ENCODE measurements around the gene CNN1. TPM values are rescaled to one million over a fixed set of nuclear protein-coding genes. Genes with fewer than 3 reads are reported as not detected.

Gene CNN1
- total RNA-seq, result 1 to 10 TPM in 3 of 4 donors, under 1 TPM in 1; 0.92 to 6.7 (median 3.9) TPM

DNA sequence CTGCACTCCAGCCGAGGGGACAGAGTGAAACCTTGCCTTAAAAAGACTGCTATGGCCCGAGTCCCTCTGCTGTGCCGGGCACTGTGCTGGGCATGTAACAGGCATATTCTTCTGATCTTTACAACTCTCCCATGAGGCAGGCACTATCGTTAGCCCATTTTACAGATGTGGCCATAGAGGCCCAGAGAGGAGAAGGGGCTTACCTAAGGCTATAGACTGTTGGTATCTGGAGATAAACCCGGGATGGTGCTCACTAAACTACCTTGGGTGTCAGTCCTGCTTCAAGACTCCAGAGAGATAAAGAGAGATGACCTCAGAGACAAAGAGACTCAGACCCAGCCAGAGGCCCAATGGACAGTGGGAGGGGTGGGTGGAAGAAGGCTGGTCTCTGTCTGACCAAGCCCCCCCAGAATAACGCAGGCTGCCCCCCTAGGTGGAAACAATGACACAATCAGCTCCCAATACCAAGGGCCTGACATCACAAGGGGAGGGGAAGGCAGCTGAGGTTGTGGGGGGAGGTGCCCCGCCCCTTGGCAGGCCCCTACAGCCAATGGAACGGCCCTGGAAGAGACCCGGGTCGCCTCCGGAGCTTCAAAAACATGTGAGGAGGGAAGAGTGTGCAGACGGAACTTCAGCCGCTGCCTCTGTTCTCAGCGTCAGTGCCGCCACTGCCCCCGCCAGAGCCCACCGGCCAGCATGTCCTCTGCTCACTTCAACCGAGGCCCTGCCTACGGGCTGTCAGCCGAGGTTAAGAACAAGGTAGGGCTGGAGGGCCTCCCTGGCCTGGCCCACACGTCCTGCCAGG is at the start of gene CNN1:
Gene CNN1 (plus strand): TSS at position 620 of the 805 bp plus-strand sequence. CDS start 77 bp downstream, at position 697.
- ATAC-seq (no peak), DNase-seq (no peak)
- Histone ChIP-seq H3K4me3 (peak within 1 kb of the TSS in 3 of 4 donors; percentile 20 to 40 (median 28)), H3K36me3 (no peaks in the 10 kb centered on the region), H3K4me1 (peaks cover 0 to 3% of the 10 kb centered on the region in 2 donors), H3K9me3 (no peaks in the 10 kb centered on the region), H3K27me3 (peaks cover 0 to 10% (median 7%) of the 10 kb centered on the region in 3 donors), H3K27ac (peak within 1 kb of the TSS; percentile 44 to 61 (median 52))
- TF ChIP-seq POLR2A (IDR thresholded peaks at IDR 0.05), result peak; percentile 11 to 33
- TF ChIP-seq CTCF (IDR thresholded peaks at IDR 0.05 in 4 of 5, conservative IDR thresholded peaks at IDR 0.05 in 1 of 5), result no peak
- in situ Hi-C loops (cut with MboI; ENCODE audit: low sequenced_read_pairs in 4 of 4) (no loop called here), intact Hi-C loops (cut with DNase I; ENCODE audit: low total_unique reads) (loop anchor here (5.0 kb wide), 2 partner anchors 59 to 156 kb away; partner anchors contain the start of genes EPOR and ZNF627)

GRCh38 chr19:11489378-11489777 is 49.3 kb upstream of the CNN1 start:
- no peak overlapping the region for H3K4me3 ChIP-seq
- intact Hi-C loops (cut with DNase I; ENCODE audit: low total_unique reads), result no loop called here
- in situ Hi-C loops (cut with MboI; ENCODE audit: low sequenced_read_pairs in 4 of 4), result no loop called here
- DNase-seq (no peak), ATAC-seq (no peak)
- H3K27me3 ChIP-seq, result peaks cover 0 to 4% (median 0%) of the 10 kb centered on the region in 3 donors
- peaks cover 0 to 13% of the 10 kb centered on the region in 2 donors for H3K36me3 ChIP-seq
- no peaks in the 10 kb centered on the region for H3K4me1 ChIP-seq
- H3K27ac ChIP-seq, result no peak overlapping the region
- TF ChIP-seq CTCF (IDR thresholded peaks at IDR 0.05 in 4 of 5, conservative IDR thresholded peaks at IDR 0.05 in 1 of 5), result no peak
- no peak for TF ChIP-seq POLR2A (IDR thresholded peaks at IDR 0.05)
- no peaks in the 10 kb centered on the region for H3K9me3 ChIP-seq

- Histone ChIP-seq H3K27ac (no peak overlapping the region), H3K9me3 (no peaks in the 10 kb centered on the region), H3K4me3 (no peak overlapping the region), H3K27me3 (no peaks in the 10 kb centered on the region), H3K36me3 (peaks cover 0 to 34% of the 10 kb centered on the region in 2 donors), H3K4me1 (no peaks in the 10 kb centered on the region)
- TF ChIP-seq CTCF (IDR thresholded peaks at IDR 0.05 in 4 of 5, conservative IDR thresholded peaks at IDR 0.05 in 1 of 5) (no peak), POLR2A (IDR thresholded peaks at IDR 0.05) (no peak)
- DNase-seq (no peak), ATAC-seq (no peak)
- in situ Hi-C loops (cut with MboI; ENCODE audit: low sequenced_read_pairs in 4 of 4) (loop anchor here in 1 of 4 donors (10.0 kb wide), 1 partner anchor 90 kb away; no protein-coding TSS in a partner anchor), intact Hi-C loops (cut with DNase I; ENCODE audit: low total_unique reads) (loop anchor here (5.0 kb wide), 1 partner anchor 93 kb away; no protein-coding TSS in a partner anchor)
Observed at GRCh38 chr19:11494634-11495285, 43.9 kb upstream of the CNN1 start.

- TF ChIP-seq POLR2A (IDR thresholded peaks at IDR 0.05), result no peak
- TF ChIP-seq CTCF (IDR thresholded peaks at IDR 0.05 in 4 of 5, conservative IDR thresholded peaks at IDR 0.05 in 1 of 5), result no peak
- no peak for ATAC-seq
- Histone ChIP-seq H3K9me3 (no peaks in the 10 kb centered on the region), H3K4me1 (no peaks in the 10 kb centered on the region), H3K36me3 (peaks cover 0 to 34% of the 10 kb centered on the region in 2 donors), H3K27me3 (no peaks in the 10 kb centered on the region), H3K4me3 (no peak overlapping the region), H3K27ac (no peak overlapping the region)
- intact Hi-C loops (cut with DNase I; ENCODE audit: low total_unique reads), result loop anchor here (5.0 kb wide), 1 partner anchor 92 kb away; no protein-coding TSS in a partner anchor
- DNase-seq, result no peak
- in situ Hi-C loops (cut with MboI; ENCODE audit: low sequenced_read_pairs in 4 of 4), result loop anchor here in 1 of 4 donors (10.0 kb wide), 1 partner anchor 89 kb away; no protein-coding TSS in a partner anchor
Observed at GRCh38 chr19:11495481-11495880, 43.2 kb upstream of the CNN1 start.
